K562 (cell line): ENCODE data around the gene WDR54. TPM values are rescaled to one million over a fixed set of nuclear protein-coding genes. Genes with fewer than 3 reads are reported as not detected.

ENCODE experiments used
- CHCHD3 ChIP-seq: fragments of 250-450 bp; sonication (Bioruptor Pico); IDR thresholded peaks from 2 replicates; pipeline ENCODE4 v2.1.2; 2022; ENCODE audit warnings: mild to moderate bottlenecking
- MCM3 ChIP-seq: fragments of 450-650 bp; IDR thresholded peaks from 2 replicates; pipeline ENCODE4 v1.6.1; 2016
- POLR2G ChIP-seq: fragments of 200-400 bp; formaldehyde crosslinking; IDR thresholded peaks from 2 replicates; pipeline ENCODE4 v1.6.1; 2017; ENCODE audit warnings: low read depth, mild to moderate bottlenecking, antibody characterized with exemption, low read length, moderate library complexity
- RBBP5 ChIP-seq: fragments of 200-600 bp; sonication (generic); IDR thresholded peaks from 2 replicates; pipeline ENCODE4 v1.6.1; 2012; ENCODE audit warnings: borderline replicate concordance, mild to moderate bottlenecking, low read length, control low read depth, inconsistent platforms; ENCODE audit not compliant: insufficient read depth, poor library complexity, severe bottlenecking
- ZBTB17 ChIP-seq: fragments of 450-650 bp; formaldehyde crosslinking; IDR thresholded peaks from 2 replicates; pipeline ENCODE4 v1.4.0; 2020; ENCODE audit warnings: mild to moderate bottlenecking
- ZNF143 ChIP-seq: sonication (generic); formaldehyde crosslinking; IDR thresholded peaks from 2 replicates; pipeline ENCODE4 v1.9.0; 2022; ENCODE audit warnings: mild to moderate bottlenecking, missing genetic modification reagents
- ZNF224 ChIP-seq: sonication (generic); formaldehyde crosslinking; IDR thresholded peaks from 2 replicates; pipeline ENCODE4 v1.8.0; 2022; ENCODE audit warnings: mild to moderate bottlenecking, missing genetic modification reagents
- ZNF445 ChIP-seq: fragments of 250-450 bp; sonication (Bioruptor Pico); IDR thresholded peaks from 2 replicates; pipeline ENCODE4 v1.4.0; 2020; ENCODE audit warnings: low read depth, mild to moderate bottlenecking, moderate library complexity
- ZNF561 ChIP-seq: fragments of 450-650 bp; formaldehyde crosslinking; conservative IDR thresholded peaks from 2 replicates; pipeline ENCODE4 v1.4.0; 2020; ENCODE audit warnings: mild to moderate bottlenecking, moderate library complexity
- polyA plus RNA-seq, 8 experiments: library from polyadenylated mRNA; depleted of rRNA in 4 of 8; stranded (reverse) in 5 of 8; unstranded in 3 of 8; fragments of >200 nt; fragmentation: Nextera tagmentation in 2 of 8; fragmentation: Illumina TruSeq in 1 of 8; extraction: Ambion mirVana in 2 of 8; extraction: Trizol in 1 of 8; gene quantifications; 2 replicates each; pipeline versions ENCODE4 v1.2.1 to v1.2.3, GENCODE V29; 2011 to 2014; ENCODE audit warnings: inconsistent platforms in 1 of 8, missing spikeins in 1 of 8
- total RNA-seq, 7 experiments: library from RNA; depleted of rRNA in 6 of 7; stranded (reverse); fragments of >200 nt in 6 of 7; fragmentation: Illumina TruSeq in 2 of 7; extraction: Trizol in 2 of 7; gene quantifications; 2 replicates each; pipeline versions ENCODE4 v1.2.1 to v1.2.3, GENCODE V29; 2011 to 2021; ENCODE audit warnings: low replicate concordance in 1 of 7
- TF ChIP-seq, protein P1 (sequence below): fragments of 450-650 bp; formaldehyde crosslinking; conservative IDR thresholded peaks from 2 replicates; pipeline ENCODE4 v1.4.0; 2022; ENCODE audit warnings: mild to moderate bottlenecking, missing genetic modification characterization
- TF ChIP-seq, protein P2 (sequence below): fragments of 250-450 bp; sonication (Bioruptor Pico); IDR thresholded peaks from 2 replicates; pipeline ENCODE4 v1.5.0; 2022; ENCODE audit warnings: mild to moderate bottlenecking
- TF ChIP-seq, protein P3 (sequence below): fragments of 200-600 bp; sonication (generic); IDR thresholded peaks from one replicate; pipeline ENCODE4 v1.6.1; 2012; ENCODE audit warnings: mild to moderate bottlenecking, low read depth, low read length, inconsistent platforms

WDR54 gene
- total and polyA plus RNA-seq, 9 of the 15 experiments (the other 6 are each of a cell fraction or from before 2014, with no cell fraction given) = 5.2 to 15.2 (median 7.4) TPM

DNA sequence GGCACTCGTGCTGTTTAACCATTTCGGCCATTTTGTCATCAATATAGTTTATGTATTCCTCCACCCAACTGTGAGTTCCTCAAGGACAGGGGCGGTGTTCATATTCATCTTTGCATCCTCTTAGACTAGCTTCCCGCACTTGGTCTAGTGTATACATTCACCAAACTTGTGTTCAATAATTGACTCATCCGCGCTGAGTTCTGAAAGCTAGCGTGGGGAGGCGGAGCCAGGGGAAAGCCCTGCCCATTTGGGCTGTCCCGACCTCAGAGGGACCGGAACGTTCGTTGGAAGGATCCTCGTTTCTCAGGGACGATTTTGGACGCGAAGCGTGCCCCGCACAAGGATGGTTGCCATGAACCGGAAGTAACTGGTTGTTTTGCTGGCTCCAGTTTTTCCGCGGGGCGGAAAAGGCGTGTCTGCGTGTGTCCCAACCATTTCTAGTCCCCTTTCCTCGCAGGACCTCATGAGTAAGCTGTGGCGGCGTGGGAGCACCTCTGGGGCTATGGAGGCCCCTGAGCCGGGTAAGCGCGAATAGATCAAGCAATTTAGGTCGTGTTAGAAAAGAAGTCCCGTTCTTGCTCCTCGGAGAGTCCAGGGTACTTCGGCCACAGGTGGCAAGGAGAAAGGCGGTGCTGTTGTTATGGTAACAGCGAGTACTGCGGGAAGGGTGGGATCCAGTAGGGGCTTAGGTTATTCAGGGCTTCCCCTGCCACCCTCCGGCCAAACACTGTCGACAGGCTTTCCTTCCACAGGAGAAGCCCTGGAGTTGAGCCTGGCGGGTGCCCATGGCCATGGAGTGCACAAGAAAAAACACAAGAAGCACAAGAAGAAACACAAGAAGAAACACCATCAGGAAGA is 33.4 kb downstream of the WDR54 start, which contains the start of gene INO80B (continued):
- TF ChIP-seq, protein P1, sequence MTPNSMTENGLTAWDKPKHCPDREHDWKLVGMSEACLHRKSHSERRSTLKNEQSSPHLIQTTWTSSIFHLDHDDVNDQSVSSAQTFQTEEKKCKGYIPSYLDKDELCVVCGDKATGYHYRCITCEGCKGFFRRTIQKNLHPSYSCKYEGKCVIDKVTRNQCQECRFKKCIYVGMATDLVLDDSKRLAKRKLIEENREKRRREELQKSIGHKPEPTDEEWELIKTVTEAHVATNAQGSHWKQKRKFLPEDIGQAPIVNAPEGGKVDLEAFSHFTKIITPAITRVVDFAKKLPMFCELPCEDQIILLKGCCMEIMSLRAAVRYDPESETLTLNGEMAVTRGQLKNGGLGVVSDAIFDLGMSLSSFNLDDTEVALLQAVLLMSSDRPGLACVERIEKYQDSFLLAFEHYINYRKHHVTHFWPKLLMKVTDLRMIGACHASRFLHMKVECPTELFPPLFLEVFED (CRISPR knock-in tag) = no peak; the same call in 1 of the 2 replicates
- no peak for TF ChIP-seq MCM3
- TF ChIP-seq ZNF561 (CRISPR knock-in tag) = no peak
- no peak for TF ChIP-seq ZNF224 (CRISPR knock-in tag)
- no peak; the same call in 1 of the 2 replicates for TF ChIP-seq ZNF143 (CRISPR knock-in tag)
- no peak; the same call in 1 of the 2 replicates for TF ChIP-seq ZBTB17
- TF ChIP-seq, protein P2, sequence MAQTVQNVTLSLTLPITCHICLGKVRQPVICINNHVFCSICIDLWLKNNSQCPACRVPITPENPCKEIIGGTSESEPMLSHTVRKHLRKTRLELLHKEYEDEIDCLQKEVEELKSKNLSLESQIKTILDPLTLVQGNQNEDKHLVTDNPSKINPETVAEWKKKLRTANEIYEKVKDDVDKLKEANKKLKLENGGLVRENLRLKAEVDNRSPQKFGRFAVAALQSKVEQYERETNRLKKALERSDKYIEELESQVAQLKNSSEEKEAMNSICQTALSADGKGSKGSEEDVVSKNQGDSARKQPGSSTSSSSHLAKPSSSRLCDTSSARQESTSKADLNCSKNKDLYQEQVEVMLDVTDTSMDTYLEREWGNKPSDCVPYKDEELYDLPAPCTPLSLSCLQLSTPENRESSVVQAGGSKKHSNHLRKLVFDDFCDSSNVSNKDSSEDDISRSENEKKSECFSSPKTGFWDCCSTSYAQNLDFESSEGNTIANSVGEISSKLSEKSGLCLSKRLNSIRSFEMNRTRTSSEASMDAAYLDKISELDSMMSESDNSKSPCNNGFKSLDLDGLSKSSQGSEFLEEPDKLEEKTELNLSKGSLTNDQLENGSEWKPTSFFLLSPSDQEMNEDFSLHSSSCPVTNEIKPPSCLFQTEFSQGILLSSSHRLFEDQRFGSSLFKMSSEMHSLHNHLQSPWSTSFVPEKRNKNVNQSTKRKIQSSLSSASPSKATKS (CRISPR knock-in tag) = no peak
- no peak for TF ChIP-seq ZNF445 (CRISPR knock-in tag)
- TF ChIP-seq CHCHD3 = no peak
- peak; percentile 60 for TF ChIP-seq POLR2G
- TF ChIP-seq RBBP5 = no peak
- TF ChIP-seq, protein P3, sequence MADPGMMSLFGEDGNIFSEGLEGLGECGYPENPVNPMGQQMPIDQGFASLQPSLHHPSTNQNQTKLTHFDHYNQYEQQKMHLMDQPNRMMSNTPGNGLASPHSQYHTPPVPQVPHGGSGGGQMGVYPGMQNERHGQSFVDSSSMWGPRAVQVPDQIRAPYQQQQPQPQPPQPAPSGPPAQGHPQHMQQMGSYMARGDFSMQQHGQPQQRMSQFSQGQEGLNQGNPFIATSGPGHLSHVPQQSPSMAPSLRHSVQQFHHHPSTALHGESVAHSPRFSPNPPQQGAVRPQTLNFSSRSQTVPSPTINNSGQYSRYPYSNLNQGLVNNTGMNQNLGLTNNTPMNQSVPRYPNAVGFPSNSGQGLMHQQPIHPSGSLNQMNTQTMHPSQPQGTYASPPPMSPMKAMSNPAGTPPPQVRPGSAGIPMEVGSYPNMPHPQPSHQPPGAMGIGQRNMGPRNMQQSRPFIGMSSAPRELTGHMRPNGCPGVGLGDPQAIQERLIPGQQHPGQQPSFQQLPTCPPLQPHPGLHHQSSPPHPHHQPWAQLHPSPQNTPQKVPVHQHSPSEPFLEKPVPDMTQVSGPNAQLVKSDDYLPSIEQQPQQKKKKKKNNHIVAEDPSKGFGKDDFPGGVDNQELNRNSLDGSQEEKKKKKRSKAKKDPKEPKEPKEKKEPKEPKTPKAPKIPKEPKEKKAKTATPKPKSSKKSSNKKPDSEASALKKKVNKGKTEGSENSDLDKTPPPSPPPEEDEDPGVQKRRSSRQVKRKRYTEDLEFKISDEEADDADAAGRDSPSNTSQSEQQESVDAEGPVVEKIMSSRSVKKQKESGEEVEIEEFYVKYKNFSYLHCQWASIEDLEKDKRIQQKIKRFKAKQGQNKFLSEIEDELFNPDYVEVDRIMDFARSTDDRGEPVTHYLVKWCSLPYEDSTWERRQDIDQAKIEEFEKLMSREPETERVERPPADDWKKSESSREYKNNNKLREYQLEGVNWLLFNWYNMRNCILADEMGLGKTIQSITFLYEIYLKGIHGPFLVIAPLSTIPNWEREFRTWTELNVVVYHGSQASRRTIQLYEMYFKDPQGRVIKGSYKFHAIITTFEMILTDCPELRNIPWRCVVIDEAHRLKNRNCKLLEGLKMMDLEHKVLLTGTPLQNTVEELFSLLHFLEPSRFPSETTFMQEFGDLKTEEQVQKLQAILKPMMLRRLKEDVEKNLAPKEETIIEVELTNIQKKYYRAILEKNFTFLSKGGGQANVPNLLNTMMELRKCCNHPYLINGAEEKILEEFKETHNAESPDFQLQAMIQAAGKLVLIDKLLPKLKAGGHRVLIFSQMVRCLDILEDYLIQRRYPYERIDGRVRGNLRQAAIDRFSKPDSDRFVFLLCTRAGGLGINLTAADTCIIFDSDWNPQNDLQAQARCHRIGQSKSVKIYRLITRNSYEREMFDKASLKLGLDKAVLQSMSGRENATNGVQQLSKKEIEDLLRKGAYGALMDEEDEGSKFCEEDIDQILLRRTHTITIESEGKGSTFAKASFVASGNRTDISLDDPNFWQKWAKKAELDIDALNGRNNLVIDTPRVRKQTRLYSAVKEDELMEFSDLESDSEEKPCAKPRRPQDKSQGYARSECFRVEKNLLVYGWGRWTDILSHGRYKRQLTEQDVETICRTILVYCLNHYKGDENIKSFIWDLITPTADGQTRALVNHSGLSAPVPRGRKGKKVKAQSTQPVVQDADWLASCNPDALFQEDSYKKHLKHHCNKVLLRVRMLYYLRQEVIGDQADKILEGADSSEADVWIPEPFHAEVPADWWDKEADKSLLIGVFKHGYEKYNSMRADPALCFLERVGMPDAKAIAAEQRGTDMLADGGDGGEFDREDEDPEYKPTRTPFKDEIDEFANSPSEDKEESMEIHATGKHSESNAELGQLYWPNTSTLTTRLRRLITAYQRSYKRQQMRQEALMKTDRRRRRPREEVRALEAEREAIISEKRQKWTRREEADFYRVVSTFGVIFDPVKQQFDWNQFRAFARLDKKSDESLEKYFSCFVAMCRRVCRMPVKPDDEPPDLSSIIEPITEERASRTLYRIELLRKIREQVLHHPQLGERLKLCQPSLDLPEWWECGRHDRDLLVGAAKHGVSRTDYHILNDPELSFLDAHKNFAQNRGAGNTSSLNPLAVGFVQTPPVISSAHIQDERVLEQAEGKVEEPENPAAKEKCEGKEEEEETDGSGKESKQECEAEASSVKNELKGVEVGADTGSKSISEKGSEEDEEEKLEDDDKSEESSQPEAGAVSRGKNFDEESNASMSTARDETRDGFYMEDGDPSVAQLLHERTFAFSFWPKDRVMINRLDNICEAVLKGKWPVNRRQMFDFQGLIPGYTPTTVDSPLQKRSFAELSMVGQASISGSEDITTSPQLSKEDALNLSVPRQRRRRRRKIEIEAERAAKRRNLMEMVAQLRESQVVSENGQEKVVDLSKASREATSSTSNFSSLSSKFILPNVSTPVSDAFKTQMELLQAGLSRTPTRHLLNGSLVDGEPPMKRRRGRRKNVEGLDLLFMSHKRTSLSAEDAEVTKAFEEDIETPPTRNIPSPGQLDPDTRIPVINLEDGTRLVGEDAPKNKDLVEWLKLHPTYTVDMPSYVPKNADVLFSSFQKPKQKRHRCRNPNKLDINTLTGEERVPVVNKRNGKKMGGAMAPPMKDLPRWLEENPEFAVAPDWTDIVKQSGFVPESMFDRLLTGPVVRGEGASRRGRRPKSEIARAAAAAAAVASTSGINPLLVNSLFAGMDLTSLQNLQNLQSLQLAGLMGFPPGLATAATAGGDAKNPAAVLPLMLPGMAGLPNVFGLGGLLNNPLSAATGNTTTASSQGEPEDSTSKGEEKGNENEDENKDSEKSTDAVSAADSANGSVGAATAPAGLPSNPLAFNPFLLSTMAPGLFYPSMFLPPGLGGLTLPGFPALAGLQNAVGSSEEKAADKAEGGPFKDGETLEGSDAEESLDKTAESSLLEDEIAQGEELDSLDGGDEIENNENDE = no peak
